WTC11 (cell line): ENCODE results near the gene SLC5A10. TPM values are rescaled to one million over a fixed set of nuclear protein-coding genes. Genes with fewer than 3 reads are reported as not detected.

Source experiments
- ATAC-seq: fragments of 200-7000 bp; cut with Tn5 transposase; 2 replicates; pipeline ENCODE4 v1.10.0; 2021; ENCODE audit warnings: mild to moderate bottlenecking, moderate library complexity
- CTCF ChIA-PET: fragments of 300-600 bp; sonication (Branson Sonifier 250); formaldehyde crosslinking; loops from one replicate; lab custom pipeline; 2021; ENCODE audit warnings: antibody characterized with exemption; lab: Charles Lee
- POLR2A ChIA-PET: fragments of 350-600 bp; sonication (Branson Sonifier 250); formaldehyde crosslinking; loops from one replicate; lab custom pipeline; 2021; ENCODE audit warnings: antibody characterized with exemption; lab: Charles Lee
- DNase-seq: peaks from one replicate; pipeline ENCODE4 v3.0.0; 2021; ENCODE audit warnings: low spot score
- H3K27ac Mint-ChIP-seq: 2 replicates; pipeline ENCODE4 v1.8.0; 2021; ENCODE audit warnings: mixed read lengths
- H3K27me3 Mint-ChIP-seq: 2 replicates; pipeline ENCODE4 v1.8.0; 2021; ENCODE audit warnings: low read depth, mild to moderate bottlenecking, moderate library complexity, mixed read lengths
- H3K36me3 Mint-ChIP-seq: 2 replicates; pipeline ENCODE4 v1.8.0; 2021; ENCODE audit warnings: mixed read lengths
- H3K4me1 Mint-ChIP-seq: 2 replicates; pipeline ENCODE4 v1.8.0; 2022; ENCODE audit warnings: mixed read lengths
- H3K4me3 Mint-ChIP-seq: 2 replicates; pipeline ENCODE4 v1.8.0; 2021; ENCODE audit warnings: mild to moderate bottlenecking, moderate library complexity, mixed read lengths
- H3K9me3 Mint-ChIP-seq: 2 replicates; pipeline ENCODE4 v1.8.0; 2021; ENCODE audit warnings: mixed read lengths
- CREB1 ChIP-seq: sonication (generic); formaldehyde crosslinking; IDR thresholded peaks from 2 replicates; pipeline ENCODE4 v1.8.0; 2023; ENCODE audit warnings: mild to moderate bottlenecking, missing genetic modification reagents
- OVOL2 ChIP-seq: fragments of 250-450 bp; sonication (Bioruptor Pico); IDR thresholded peaks from 2 replicates; pipeline ENCODE4 v1.9.0; 2021; ENCODE audit warnings: mild to moderate bottlenecking, borderline replicate concordance
- RORB ChIP-seq: fragments of 250-450 bp; sonication (Bioruptor Pico); IDR thresholded peaks from 2 replicates; pipeline ENCODE4 v1.9.0; 2021; ENCODE audit warnings: mild to moderate bottlenecking
- TEAD1 ChIP-seq: sonication (generic); formaldehyde crosslinking; IDR thresholded peaks from 2 replicates; pipeline ENCODE4 v1.8.0; 2022; ENCODE audit warnings: mild to moderate bottlenecking, missing genetic modification reagents
- ZNF232 ChIP-seq: sonication (generic); formaldehyde crosslinking; IDR thresholded peaks from 2 replicates; pipeline ENCODE4 v1.8.0; 2022; ENCODE audit warnings: mild to moderate bottlenecking, missing genetic modification reagents
- ZNF263 ChIP-seq: sonication (generic); formaldehyde crosslinking; IDR thresholded peaks from 2 replicates; pipeline ENCODE4 v1.8.1; 2022; ENCODE audit warnings: low read depth, mild to moderate bottlenecking, moderate library complexity, missing genetic modification reagents
- ZNF396 ChIP-seq: fragments of 250-450 bp; sonication (Bioruptor Pico); IDR thresholded peaks from 2 replicates; pipeline ENCODE4 v1.8.0; 2021; ENCODE audit warnings: mild to moderate bottlenecking, moderate library complexity, borderline replicate concordance
- ZNF423 ChIP-seq: fragments of 250-450 bp; sonication (Bioruptor Pico); IDR thresholded peaks from 2 replicates; pipeline ENCODE4 v2.1.2; 2022; ENCODE audit warnings: mild to moderate bottlenecking, moderate library complexity
- total RNA-seq: library from RNA; stranded (reverse); gene quantifications from 3 replicates; pipeline ENCODE4 v1.2.3, GENCODE V29; 2021
- TF ChIP-seq, protein P1 (sequence below): fragments of 200-600 bp; IDR thresholded peaks from 2 replicates; pipeline ENCODE4 v1.8.0; 2022; ENCODE audit warnings: antibody characterized with exemption
- TF ChIP-seq, protein P2 (sequence below): sonication (generic); formaldehyde crosslinking; IDR thresholded peaks from 2 replicates; pipeline ENCODE4 v1.8.1; 2022; ENCODE audit warnings: low read depth, mild to moderate bottlenecking, moderate library complexity, missing genetic modification reagents, borderline replicate concordance
- TF ChIP-seq, protein P3 (sequence below): sonication (generic); formaldehyde crosslinking; conservative IDR thresholded peaks from 2 replicates; pipeline ENCODE4 v1.8.1; 2022; ENCODE audit warnings: mild to moderate bottlenecking, missing genetic modification reagents
- TF ChIP-seq, protein P4 (sequence below): fragments of 250-450 bp; sonication (Bioruptor Pico); IDR thresholded peaks from 2 replicates; pipeline ENCODE4 v2.1.2; 2022; ENCODE audit warnings: mild to moderate bottlenecking, moderate library complexity
- TF ChIP-seq, protein P5 (sequence below): sonication (generic); formaldehyde crosslinking; IDR thresholded peaks from 2 replicates; pipeline ENCODE4 v1.8.1; 2023; ENCODE audit warnings: mild to moderate bottlenecking, missing genetic modification reagents
- TF ChIP-seq, protein P6 (sequence below): sonication (generic); formaldehyde crosslinking; IDR thresholded peaks from 2 replicates; pipeline ENCODE4 v1.8.1; 2023; ENCODE audit warnings: mild to moderate bottlenecking, missing genetic modification reagents
- TF ChIP-seq, protein P7 (sequence below): sonication (generic); formaldehyde crosslinking; IDR thresholded peaks from 2 replicates; pipeline ENCODE4 v1.8.1; 2023; ENCODE audit warnings: mild to moderate bottlenecking, missing genetic modification reagents, moderate library complexity
- TF ChIP-seq, protein P8 (sequence below): sonication (generic); formaldehyde crosslinking; IDR thresholded peaks from 2 replicates; pipeline ENCODE4 v1.8.1; 2023; ENCODE audit warnings: mild to moderate bottlenecking, missing genetic modification reagents, borderline replicate concordance
- TF ChIP-seq, protein P9 (sequence below): sonication (generic); formaldehyde crosslinking; IDR thresholded peaks from 2 replicates; pipeline ENCODE4 v1.8.1; 2022; ENCODE audit warnings: missing genetic modification reagents, borderline replicate concordance
- TF ChIP-seq, protein P10 (sequence below): sonication (generic); formaldehyde crosslinking; IDR thresholded peaks from 2 replicates; pipeline ENCODE4 v1.8.1; 2023; ENCODE audit warnings: mild to moderate bottlenecking, moderate library complexity, missing genetic modification reagents

The SLC5A10 gene
- total RNA-seq, 1 experiment from 2014 or later = not detected

DNA sequence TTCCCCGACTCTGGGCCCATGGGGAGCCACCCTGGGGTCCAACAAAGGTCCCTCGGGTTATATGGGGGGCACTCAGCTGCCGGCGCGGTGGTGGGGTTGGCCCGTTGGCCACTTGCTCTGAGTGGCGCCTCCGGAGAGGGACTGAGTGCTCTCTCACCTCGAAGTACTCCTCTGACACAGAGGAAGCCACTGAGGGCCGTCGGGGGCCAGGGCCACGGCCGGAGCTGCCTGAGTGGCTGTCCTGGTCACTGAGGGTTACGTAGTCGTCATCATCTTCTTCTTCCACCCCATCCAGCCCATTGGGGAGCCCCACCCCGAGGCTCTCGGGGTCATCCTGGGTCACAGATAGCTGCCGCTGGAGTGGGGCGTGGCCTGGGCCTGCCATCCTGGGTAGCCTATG is 25.7 kb downstream of the SLC5A10 start:
- no peaks in the 10 kb centered on the region for H3K9me3 Mint-ChIP-seq
- H3K4me1 Mint-ChIP-seq = no peaks in the 10 kb centered on the region
- DNase-seq (no peak), ATAC-seq (no peak)
- ChIA-PET POLR2A (no interaction called here), CTCF (no interaction called here)
- H3K36me3 Mint-ChIP-seq = peaks cover 21% of the 10 kb centered on the region
- TF ChIP-seq, protein P1, sequence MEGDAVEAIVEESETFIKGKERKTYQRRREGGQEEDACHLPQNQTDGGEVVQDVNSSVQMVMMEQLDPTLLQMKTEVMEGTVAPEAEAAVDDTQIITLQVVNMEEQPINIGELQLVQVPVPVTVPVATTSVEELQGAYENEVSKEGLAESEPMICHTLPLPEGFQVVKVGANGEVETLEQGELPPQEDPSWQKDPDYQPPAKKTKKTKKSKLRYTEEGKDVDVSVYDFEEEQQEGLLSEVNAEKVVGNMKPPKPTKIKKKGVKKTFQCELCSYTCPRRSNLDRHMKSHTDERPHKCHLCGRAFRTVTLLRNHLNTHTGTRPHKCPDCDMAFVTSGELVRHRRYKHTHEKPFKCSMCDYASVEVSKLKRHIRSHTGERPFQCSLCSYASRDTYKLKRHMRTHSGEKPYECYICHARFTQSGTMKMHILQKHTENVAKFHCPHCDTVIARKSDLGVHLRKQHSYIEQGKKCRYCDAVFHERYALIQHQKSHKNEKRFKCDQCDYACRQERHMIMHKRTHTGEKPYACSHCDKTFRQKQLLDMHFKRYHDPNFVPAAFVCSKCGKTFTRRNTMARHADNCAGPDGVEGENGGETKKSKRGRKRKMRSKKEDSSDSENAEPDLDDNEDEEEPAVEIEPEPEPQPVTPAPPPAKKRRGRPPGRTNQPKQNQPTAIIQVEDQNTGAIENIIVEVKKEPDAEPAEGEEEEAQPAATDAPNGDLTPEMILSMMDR = no peak
- TF ChIP-seq OVOL2 (CRISPR knock-in tag) (no peak), CREB1 (CRISPR knock-in tag) (no peak), ZNF263 (CRISPR knock-in tag) (no peak), ZNF423 (CRISPR knock-in tag) (no peak), RORB (CRISPR knock-in tag) (no peak)
- TF ChIP-seq, protein P2, sequence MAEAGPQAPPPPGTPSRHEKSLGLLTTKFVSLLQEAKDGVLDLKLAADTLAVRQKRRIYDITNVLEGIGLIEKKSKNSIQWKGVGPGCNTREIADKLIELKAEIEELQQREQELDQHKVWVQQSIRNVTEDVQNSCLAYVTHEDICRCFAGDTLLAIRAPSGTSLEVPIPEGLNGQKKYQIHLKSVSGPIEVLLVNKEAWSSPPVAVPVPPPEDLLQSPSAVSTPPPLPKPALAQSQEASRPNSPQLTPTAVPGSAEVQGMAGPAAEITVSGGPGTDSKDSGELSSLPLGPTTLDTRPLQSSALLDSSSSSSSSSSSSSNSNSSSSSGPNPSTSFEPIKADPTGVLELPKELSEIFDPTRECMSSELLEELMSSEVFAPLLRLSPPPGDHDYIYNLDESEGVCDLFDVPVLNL (CRISPR knock-in tag) = no peak
- TF ChIP-seq, all 79 proteins: peak for 0
- no peak overlapping the region for H3K27ac Mint-ChIP-seq
- H3K4me3 Mint-ChIP-seq = no peak overlapping the region
- H3K27me3 Mint-ChIP-seq = no peaks in the 10 kb centered on the region

DNA sequence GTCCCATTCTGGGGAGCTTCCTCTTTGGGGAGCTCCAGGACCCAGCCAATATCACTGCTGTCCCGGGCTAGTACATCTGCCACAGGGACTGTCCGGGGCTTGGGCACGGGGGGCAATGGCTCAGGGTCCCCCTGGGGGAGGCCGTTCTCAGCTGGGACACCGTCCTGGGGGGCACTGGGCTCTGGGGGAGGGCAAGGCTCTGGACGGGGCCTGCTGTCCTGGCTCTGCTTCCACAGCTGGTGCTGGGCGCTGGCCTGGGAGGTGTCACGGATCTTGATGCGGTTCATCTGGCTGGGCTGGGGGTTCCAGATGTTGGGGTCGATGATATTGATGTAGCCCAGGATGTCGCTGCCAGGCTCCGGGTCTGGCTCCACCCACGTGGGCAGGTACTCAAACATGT is 26.1 kb downstream of the SLC5A10 start:
- no peak for ATAC-seq
- no peaks in the 10 kb centered on the region for H3K4me1 Mint-ChIP-seq
- ChIA-PET CTCF (no interaction called here), POLR2A (no interaction called here)
- peaks cover 21% of the 10 kb centered on the region for H3K36me3 Mint-ChIP-seq
- no peak for DNase-seq
- H3K9me3 Mint-ChIP-seq = no peaks in the 10 kb centered on the region
- no peak overlapping the region for H3K4me3 Mint-ChIP-seq
- no peak overlapping the region for H3K27ac Mint-ChIP-seq
- no peaks in the 10 kb centered on the region for H3K27me3 Mint-ChIP-seq
- TF ChIP-seq ZNF263 (CRISPR knock-in tag) (no peak), ZNF232 (CRISPR knock-in tag) (no peak), ZNF396 (no peak), TEAD1 (CRISPR knock-in tag) (no peak), RORB (CRISPR knock-in tag) (no peak)
- TF ChIP-seq, protein P3, sequence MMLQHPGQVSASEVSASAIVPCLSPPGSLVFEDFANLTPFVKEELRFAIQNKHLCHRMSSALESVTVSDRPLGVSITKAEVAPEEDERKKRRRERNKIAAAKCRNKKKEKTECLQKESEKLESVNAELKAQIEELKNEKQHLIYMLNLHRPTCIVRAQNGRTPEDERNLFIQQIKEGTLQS (CRISPR knock-in tag) = no peak
- TF ChIP-seq, protein P4, sequence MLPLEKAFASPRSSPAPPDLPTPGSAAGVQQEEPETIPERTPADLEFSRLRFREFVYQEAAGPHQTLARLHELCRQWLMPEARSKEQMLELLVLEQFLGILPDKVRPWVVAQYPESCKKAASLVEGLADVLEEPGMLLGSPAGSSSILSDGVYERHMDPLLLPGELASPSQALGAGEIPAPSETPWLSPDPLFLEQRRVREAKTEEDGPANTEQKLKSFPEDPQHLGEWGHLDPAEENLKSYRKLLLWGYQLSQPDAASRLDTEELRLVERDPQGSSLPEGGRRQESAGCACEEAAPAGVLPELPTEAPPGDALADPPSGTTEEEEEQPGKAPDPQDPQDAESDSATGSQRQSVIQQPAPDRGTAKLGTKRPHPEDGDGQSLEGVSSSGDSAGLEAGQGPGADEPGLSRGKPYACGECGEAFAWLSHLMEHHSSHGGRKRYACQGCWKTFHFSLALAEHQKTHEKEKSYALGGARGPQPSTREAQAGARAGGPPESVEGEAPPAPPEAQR (CRISPR knock-in tag) = no peak
- TF ChIP-seq, protein P5, sequence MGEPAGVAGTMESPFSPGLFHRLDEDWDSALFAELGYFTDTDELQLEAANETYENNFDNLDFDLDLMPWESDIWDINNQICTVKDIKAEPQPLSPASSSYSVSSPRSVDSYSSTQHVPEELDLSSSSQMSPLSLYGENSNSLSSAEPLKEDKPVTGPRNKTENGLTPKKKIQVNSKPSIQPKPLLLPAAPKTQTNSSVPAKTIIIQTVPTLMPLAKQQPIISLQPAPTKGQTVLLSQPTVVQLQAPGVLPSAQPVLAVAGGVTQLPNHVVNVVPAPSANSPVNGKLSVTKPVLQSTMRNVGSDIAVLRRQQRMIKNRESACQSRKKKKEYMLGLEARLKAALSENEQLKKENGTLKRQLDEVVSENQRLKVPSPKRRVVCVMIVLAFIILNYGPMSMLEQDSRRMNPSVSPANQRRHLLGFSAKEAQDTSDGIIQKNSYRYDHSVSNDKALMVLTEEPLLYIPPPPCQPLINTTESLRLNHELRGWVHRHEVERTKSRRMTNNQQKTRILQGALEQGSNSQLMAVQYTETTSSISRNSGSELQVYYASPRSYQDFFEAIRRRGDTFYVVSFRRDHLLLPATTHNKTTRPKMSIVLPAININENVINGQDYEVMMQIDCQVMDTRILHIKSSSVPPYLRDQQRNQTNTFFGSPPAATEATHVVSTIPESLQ (CRISPR knock-in tag) = no peak
- TF ChIP-seq, protein P6, sequence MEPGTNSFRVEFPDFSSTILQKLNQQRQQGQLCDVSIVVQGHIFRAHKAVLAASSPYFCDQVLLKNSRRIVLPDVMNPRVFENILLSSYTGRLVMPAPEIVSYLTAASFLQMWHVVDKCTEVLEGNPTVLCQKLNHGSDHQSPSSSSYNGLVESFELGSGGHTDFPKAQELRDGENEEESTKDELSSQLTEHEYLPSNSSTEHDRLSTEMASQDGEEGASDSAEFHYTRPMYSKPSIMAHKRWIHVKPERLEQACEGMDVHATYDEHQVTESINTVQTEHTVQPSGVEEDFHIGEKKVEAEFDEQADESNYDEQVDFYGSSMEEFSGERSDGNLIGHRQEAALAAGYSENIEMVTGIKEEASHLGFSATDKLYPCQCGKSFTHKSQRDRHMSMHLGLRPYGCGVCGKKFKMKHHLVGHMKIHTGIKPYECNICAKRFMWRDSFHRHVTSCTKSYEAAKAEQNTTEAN (CRISPR knock-in tag) = no peak
- TF ChIP-seq, protein P7, sequence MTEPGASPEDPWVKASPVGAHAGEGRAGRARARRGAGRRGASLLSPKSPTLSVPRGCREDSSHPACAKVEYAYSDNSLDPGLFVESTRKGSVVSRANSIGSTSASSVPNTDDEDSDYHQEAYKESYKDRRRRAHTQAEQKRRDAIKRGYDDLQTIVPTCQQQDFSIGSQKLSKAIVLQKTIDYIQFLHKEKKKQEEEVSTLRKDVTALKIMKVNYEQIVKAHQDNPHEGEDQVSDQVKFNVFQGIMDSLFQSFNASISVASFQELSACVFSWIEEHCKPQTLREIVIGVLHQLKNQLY = no peak
- TF ChIP-seq, protein P8, sequence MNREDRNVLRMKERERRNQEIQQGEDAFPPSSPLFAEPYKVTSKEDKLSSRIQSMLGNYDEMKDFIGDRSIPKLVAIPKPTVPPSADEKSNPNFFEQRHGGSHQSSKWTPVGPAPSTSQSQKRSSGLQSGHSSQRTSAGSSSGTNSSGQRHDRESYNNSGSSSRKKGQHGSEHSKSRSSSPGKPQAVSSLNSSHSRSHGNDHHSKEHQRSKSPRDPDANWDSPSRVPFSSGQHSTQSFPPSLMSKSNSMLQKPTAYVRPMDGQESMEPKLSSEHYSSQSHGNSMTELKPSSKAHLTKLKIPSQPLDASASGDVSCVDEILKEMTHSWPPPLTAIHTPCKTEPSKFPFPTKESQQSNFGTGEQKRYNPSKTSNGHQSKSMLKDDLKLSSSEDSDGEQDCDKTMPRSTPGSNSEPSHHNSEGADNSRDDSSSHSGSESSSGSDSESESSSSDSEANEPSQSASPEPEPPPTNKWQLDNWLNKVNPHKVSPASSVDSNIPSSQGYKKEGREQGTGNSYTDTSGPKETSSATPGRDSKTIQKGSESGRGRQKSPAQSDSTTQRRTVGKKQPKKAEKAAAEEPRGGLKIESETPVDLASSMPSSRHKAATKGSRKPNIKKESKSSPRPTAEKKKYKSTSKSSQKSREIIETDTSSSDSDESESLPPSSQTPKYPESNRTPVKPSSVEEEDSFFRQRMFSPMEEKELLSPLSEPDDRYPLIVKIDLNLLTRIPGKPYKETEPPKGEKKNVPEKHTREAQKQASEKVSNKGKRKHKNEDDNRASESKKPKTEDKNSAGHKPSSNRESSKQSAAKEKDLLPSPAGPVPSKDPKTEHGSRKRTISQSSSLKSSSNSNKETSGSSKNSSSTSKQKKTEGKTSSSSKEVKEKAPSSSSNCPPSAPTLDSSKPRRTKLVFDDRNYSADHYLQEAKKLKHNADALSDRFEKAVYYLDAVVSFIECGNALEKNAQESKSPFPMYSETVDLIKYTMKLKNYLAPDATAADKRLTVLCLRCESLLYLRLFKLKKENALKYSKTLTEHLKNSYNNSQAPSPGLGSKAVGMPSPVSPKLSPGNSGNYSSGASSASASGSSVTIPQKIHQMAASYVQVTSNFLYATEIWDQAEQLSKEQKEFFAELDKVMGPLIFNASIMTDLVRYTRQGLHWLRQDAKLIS = no peak
- TF ChIP-seq, protein P9, sequence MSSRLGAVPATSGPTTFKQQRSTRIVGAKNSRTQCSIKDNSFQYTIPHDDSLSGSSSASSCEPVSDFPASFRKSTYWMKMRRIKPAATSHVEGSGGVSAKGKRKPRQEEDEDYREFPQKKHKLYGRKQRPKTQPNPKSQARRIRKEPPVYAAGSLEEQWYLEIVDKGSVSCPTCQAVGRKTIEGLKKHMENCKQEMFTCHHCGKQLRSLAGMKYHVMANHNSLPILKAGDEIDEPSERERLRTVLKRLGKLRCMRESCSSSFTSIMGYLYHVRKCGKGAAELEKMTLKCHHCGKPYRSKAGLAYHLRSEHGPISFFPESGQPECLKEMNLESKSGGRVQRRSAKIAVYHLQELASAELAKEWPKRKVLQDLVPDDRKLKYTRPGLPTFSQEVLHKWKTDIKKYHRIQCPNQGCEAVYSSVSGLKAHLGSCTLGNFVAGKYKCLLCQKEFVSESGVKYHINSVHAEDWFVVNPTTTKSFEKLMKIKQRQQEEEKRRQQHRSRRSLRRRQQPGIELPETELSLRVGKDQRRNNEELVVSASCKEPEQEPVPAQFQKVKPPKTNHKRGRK (CRISPR knock-in tag) = no peak
- TF ChIP-seq, protein P10, sequence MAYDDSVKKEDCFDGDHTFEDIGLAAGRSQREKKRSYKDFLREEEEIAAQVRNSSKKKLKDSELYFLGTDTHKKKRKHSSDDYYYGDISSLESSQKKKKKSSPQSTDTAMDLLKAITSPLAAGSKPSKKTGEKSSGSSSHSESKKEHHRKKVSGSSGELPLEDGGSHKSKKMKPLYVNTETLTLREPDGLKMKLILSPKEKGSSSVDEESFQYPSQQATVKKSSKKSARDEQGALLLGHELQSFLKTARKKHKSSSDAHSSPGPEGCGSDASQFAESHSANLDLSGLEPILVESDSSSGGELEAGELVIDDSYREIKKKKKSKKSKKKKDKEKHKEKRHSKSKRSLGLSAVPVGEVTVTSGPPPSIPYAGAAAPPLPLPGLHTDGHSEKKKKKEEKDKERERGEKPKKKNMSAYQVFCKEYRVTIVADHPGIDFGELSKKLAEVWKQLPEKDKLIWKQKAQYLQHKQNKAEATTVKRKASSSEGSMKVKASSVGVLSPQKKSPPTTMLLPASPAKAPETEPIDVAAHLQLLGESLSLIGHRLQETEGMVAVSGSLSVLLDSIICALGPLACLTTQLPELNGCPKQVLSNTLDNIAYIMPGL = no peak
